8988T (cell line): Measurements from ENCODE around the gene NPY5R.
A peak's percentile ranks its signal among the peaks of the same experiment; 100 is the strongest.

ENCODE experiments used
- DNase-seq: peaks from one replicate; pipeline ENCODE4 v3.0.0; 2011

The NPY5R gene

DNA sequence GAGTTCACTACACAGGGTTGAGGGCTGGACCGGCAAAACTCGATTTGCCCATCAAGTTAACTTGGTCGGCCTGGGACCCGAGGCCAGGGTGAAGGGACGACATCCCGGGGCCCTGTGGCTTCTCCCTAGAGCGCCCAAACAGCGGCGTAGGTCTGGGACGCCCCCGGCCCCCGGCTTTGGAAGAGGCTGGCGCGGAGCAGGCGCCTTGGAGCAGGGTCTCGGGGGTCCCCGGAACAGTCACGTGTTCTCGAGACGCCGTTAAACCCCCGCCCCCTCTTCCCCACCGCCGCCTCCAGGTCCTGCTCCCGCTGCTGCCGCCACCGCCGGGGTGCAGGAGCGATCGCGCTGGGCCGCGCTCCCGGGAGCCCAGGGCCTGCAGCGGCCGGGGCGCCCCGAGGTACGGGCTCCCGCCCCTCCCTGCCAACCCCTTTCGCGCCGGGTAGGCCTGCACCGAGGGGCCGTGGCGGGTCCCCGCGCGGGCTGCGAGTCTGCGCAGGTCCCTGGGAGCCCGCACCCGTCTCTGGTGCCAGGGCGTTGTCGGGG is at the start of gene NPY5R:
NPY5R (plus strand) TSS at position 289 of the 543 bp plus-strand sequence. CDS start 6,382 bp downstream, outside the sequence.
- DNase-seq = no peak

DNA sequence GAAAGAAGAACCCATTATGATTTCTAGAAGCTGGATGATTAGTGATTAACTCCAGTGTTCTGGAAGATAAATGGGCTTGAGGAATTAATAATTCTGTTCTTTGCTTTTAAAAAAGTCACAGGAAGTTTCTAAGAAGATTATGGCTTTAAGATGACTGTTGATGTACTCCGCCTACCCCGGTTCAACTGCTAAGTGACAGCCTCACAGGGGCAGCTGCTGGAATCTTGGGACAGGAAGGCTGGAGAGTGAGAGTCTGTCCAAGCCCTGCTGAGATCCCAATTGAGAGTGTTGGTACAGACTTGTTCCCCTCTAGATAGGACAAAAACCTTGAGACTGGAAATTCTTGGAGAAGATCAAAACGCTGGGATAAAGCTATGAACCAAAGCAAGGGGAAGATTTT is 48.6 kb upstream of the NPY5R start:
- no peak for DNase-seq

DNA sequence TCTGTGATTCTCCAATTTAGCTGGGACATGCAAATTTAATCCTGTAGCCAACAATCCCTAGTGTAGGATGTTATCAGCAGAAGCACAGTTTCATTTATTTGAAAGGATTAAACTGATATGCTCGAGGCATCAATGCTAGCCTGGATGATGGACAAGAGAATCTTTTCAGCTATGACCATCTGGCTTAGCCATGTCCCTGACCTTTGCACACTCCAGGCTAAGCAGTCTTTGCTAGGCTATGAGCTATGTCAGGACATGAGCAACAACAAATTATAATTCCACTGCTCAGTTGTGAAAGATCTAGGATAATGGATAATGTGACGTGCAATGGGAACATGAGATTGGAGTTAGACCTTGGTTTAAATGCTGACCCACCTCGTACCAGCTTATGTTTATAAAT is 43.2 kb upstream of the NPY5R start:
- no peak for DNase-seq

DNA sequence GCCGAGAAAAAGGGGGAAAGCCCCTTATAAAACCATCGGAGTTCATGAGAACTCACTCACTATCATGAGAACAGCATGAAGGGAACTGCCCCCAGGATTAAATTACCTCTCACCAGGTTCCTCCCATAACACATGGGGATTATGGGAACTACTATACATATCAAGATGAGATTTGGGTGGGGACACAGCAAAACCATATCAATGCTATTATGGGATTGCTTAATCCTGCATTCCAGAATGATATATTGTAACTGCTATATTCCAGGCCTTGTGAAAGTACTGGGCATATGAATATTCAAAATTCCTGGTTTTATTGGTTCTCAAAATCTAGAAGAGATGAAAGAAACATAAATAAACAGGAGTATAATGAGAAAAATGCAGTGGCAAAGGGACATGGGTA is 40.6 kb upstream of the NPY5R start:
- DNase-seq = no peak

DNA sequence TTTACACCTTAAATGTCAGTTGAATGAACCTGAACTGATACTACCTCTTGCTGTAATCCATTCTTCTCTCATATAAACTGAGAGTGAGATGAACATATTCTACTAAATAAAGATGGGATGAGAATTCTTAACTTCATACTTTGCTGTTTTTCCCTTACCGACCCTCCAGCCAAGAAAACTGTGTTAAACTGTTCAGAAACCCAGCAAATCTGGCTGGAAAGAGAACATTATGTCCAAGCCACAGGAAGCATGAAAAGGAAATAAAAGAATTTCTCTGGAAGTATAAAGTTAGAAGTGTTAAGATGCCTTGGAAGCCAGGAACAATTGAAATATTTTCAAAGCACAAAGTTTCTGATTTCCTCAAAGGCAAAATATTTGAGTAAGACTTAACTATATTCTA is 34.2 kb upstream of the NPY5R start:
- DNase-seq = no peak

DNA sequence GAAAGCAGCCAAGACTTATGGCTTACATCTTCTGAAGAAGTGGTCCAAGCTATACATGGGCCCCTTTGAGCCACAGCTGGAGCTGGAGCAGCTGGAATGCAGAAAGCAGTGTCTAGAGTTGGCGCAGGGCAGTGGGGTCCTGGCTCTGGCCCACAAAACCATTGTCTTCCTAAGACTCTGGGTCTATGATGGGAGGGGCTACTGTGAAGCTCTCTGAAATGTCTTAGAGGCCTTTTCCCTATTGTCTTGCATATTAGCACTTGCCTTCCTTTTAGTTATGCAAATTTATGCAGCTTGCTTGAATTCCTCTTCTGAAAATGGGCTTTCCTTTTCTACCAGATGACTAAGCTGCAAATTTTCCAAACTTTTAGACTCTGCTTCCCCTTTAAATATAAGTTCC is 26.6 kb upstream of the NPY5R start:
- DNase-seq = no peak

DNA sequence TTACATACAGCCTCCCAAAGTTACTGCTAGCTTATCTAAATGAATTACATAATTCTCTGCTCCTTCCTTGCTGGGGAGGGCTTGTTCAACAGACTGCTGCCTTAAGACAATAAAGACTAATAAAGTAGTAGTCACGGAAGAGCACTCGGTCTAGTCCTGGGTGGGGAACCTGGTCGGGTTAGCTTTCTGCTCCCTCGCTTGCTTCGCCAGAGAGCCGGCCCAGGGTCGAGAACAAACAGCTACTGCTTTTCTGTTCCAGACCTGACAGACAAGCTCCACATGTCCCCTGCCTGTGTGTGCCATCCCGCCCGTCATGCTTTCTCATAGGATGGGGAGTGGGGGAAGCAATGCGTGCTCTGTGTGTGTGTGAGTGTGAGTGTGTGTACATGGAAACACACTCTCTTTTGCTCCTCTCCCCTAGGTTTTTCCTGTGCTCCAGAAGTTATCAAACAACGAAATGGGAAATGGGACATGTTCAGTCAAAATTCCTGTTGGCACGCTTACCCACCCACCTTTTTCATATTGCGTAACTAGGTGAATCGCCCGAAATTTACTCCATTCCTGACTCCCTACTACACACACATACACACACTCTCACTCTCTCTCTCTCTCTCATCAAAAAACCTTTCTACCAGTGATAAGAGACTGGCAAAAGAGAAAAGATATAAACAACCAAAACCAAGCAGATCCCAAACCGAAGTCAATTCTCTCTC is 12.6 kb upstream of the NPY5R start:
- no peak for DNase-seq

DNA sequence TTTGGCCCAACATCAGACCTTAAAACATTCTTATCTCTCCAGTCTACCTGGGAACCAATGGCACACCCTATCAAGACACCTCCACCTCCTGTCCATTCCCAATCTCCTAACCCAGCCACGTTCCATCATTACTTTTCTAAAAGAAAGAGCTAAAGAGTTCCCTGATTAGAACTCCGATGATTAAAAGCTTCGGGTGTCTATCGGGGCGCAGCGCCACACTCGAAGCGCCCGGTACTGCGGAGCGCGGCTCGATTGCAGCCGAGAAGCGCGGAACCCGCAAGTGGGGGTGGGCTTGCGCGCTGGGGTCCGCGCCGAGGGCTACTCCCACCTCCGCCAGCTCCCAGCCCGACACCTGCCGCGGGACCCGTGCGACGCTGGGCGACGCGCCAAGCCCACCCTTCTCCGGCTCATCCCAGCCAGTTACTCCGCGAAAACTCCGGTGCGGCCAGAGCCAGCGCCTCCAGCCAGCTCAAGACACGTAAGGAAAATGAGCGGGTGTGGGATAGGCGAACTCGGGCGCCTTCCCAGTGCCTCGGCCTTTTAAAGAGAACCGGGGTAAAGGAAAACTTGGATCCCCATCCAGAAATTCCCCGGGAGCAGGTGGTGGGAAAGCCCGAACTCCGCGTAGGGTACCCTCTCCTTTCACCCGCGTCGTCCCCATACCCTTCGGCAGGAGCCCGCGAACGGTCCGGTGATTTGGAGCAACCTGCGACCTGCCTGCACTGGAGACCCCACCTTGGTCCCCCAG is 11.9 kb upstream of the NPY5R start:
- DNase-seq = no peak

DNA sequence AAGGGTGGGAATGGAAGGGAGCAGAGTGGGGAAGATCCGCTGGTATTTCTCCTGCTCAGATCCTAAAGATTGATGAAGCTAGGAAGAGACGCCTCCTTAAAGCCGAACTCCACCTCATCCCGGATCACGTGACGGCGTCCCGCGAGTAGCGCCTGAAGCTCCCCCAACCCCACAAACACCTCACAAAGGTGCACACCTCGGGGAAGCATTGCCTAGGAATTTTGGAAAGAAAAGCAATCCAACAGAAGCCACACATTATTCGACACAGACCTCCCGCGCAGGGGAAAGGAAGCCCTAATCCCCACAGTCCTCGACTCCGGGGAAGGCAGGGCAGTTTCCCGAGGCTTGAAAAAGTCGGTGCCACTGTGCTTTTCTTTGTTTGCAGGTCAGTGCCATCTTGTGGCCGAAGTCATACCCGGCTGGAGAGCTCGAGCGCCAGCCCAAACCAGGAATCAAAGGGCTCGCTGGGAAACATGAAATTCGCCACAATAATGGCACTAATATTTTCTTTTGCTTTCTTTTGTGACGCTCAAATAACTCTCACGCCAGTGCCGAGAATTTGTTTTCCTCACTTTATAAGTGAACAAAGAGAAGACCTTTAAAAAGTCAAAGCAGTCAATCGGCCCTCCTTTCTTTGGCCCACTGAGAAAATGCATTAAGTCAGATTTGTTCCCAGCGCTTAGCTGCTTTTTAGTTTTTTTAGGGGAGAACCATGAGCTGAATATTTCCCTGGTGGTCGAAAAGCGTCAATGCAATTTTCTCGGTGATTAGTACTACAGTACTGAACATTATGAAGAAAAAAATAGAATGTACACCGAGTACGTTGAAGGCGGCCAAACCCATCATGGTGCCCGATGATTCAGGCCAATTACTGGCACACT is 10.9 kb upstream of the NPY5R start, which contains the start of gene NPY1R:
NPY1R (minus strand) TSS at position 71 of the 881 bp plus-strand sequence. CDS start 6,042 bp downstream, outside the sequence.
- DNase-seq = peak; percentile 68

DNA sequence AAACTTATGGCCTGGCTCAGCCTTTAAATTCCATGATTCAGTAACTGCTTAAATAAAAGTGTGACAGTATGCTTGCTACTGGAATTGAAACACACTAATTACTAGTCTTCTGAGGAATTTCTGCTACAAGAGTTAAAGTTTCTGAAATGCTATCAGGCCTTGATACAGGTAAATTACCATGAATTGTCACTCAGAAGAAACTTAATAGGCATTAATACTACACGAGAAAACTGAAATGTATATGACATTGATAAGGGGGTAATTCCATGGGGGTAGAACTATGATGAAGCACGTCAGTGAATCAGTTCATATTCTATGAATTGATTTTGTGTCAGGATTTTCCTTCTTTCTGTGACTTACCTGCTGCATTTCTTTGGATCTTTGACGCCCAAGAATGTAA is 8.3 kb upstream of the NPY5R start:
- DNase-seq = no peak

DNA sequence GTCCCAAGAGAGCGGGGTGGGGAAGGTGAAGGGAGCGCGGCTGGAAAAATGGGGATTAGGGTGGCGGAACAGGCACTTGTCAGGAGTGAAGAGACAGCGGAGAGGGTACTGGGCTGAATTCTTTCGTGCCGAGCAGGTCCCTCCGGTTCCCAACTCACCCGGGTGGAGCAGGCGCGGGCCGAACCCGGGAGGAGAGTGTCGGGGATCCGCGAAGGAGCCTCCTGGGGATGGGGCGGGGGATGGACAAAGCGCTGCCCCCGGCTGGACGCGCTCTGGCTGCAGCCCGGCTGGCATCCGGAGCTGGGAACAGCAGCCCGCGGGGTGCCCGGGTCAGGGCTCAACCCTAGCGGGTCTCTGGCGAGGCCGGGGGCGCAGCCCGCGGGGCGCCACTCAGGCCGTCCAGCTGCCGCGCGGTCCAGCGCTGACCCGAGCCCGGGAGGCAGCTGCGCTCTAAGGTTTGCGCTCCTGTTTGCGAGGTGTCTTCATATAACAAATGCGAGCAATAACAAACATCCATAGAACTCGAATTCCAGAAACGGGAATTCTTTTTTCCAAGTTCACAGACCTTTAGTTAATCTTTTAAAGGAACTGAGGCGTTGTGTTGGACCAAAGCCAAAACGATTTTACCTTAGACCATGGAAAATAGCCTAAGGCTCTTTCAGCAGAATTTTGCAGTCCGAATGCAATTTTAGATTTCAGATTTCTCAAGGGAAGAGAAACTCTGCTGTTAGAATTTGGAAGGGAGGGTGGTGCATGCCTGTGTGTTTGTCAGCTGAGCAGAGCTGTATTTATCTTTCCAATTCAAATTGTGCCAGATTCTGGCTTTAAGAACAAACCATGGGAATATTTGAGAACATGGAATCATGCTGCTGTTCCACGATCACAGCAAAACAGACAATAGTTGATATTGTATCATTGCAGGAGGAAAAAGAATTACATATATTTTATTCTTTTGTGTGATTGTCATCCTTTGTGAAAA is 744 bp downstream of the NPY5R start:
- no peak for DNase-seq

DNA sequence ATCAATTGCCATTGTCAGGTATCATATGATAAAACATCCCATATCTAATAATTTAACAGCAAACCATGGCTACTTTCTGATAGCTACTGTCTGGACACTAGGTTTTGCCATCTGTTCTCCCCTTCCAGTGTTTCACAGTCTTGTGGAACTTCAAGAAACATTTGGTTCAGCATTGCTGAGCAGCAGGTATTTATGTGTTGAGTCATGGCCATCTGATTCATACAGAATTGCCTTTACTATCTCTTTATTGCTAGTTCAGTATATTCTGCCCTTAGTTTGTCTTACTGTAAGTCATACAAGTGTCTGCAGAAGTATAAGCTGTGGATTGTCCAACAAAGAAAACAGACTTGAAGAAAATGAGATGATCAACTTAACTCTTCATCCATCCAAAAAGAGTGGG is 7.0 kb downstream of the NPY5R start:
- DNase-seq = no peak

DNA sequence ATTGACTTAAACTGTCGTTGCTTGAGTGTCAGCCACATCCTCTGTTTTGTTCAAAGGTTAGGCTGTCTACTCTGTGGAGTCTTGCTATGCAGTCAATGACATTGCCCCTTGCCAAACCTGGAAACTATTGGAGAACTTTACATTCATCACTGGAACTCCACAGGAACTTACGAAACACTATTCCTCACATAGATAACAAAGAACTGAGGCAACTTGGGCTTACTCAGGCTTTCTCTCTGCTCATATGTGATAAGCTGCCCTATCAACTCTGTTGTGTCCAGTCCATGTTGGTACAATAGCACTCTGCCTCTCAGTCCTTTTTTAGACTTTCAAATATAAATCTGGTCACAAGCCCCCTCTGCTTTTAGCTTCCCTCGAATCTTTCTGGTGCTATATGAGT is 9.4 kb downstream of the NPY5R start:
- no peak for DNase-seq

DNA sequence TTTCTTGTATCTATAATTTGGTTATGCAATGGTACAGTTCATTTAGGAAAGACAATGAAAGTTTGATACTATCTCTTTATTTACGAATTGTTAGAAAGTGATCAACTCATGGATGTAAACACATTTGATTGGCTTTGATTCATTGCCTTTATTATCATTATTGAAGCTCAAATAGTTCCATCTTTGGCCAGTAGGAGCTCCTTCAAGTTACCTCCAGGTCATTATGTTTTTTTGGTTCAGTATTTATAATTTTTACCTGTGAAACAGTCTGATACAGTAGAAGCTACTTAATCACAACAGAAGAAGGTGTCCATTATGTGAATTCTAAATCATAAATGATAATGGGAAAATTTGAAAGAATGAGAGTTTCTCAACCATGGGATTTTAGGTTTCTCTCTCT is 12.4 kb downstream of the NPY5R start:
- no peak for DNase-seq

DNA sequence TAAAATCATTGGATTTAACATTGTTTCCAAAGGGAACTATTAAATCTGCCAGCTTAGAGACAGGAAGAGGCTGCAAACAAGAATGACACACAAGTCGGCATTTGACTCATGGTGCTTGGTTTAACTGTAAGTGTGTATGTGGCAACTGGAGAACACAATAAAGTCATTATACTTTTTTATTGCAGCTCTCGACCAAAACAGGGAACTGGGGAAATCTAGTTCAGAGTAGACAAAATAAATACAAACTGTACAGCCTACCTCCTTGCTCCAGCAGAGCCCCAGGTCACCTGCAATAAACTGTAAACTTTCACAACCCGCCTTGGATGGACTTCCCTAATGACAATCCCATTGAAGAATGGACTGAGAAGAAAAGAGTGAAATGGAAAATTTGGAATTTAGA is 24.0 kb downstream of the NPY5R start:
- DNase-seq = no peak

DNA sequence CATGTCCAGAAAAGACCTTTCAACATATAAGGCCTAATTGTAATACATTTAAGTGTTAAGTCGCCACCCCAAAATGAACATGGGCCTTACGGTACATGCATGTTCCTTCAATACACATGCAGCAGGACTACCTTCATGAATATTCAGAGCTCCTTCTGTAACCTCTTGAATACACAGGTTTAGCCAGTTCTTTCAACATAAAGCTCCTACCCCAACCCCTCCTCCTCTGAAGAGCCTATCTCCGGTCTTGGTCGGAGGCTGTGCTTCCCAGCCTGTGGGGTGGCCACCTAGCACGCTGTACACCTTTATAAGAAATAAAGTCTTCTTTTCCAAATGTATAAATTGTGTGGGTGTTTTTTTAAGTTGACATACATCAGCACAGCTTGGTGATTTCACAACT is 28.3 kb downstream of the NPY5R start:
- no peak for DNase-seq

DNA sequence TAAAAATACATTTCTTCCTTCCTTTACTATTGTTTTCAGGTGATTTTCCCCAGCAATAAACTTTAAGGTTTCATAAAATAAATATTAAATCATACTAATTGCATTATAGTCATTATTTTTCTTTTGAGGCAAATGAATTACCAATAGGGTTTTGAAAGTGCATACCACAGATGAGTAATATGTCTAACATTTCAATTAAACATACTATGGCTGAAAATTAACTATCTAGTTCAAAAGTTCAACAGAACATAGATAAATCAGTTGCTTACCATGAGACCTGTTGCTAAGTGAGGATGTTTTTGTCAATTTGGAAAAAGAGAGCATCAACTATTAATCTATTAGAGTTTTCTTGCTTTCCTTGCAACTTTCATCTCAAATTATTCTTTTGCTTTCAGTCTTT is 35.0 kb downstream of the NPY5R start:
- DNase-seq = no peak

DNA sequence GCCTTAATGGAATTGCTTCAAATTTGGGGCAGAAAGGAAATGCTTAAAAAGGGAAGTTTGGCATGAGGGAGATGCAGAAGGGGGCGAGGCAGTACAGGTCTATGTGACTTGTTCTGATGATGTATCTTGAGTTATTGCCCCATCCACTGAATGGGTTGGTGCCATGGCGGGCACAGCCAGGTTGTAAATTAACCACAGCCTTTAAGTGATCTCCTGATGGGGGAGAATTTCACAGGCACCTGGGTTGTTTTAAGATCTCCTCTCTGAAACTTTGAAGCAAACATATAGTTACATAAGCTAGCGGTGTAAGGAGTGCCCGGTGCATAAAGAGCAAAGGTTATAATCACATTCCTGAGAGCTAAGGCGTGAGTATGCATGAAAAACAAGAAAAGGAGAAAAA is 37.0 kb downstream of the NPY5R start:
- no peak for DNase-seq

DNA sequence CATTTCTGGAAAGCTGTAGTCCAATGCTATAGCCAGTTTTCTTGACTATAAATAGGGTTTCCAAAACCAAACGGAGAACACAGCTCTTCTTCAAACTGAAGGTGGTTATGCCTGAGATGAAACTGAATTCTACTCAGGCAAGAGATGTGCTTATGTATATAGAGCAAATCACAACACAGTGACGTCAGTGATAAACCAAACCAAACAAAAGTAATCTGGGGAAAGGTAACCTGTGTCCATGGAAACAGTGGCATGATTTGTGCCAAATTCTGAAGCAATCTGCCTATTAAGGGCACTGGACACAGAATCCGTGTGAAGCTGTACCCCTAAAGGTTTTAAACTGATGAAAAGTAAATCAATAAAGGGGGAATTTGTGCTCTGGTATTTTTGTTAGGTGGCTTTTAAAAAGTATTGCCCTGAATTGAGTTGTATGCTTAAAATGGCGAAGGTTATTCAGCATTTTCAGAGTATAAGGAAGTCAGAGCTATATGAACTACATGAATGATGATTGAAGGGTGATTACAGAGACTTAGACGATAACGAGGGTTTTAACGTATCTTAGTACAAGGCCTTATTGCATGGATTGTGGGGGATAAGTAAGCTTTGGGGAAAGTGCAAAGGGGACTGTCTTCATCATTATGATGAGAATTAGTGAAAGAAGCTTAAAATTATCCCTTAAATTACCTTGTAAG is 38.6 kb downstream of the NPY5R start:
- no peak for DNase-seq

DNA sequence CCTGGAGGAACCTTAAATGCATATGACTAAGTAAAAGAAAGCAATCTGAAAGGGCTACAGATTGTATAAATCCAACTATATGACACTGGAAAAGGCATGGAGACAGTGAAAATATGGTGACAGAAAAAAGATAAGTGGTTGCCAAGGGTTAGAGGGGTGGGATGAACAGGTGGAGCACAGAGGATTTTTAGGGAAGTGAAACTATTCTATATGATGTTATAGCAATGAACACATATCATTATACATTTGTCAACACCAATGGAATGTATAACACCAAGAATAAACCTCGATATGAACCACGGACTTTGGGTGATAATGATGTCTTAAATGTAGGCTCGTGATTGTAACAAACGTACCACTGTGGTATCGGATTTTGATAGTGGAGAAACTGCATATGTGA is 40.7 kb downstream of the NPY5R start:
- no peak for DNase-seq

DNA sequence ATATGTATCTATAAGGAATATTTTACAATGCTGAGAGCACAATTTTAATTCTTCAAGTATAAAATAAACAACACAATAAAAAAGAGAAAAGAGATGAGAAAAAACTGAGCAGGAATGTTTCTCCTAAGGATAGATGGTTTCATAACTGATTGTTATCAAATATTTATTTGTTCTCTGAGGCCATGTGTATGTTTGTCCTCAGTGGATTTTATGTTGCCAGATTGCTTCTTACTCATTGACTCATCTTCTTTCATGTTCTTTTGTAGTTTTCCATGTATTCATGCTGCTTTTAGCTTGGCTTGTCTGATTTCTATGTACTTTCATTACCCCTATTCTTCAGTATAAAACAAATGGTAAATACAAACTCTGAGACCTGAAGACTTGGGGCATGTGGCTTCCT is 41.2 kb downstream of the NPY5R start:
- DNase-seq = no peak
